ENCODE data around the gene MEX3A. TPM values are rescaled to one million over a fixed set of nuclear protein-coding genes. Genes with fewer than 3 reads are reported as not detected.
"Not testable (repeated sequence)": the region's sequence is repeated elsewhere in the genome, so short reads cannot be mapped to it uniquely, and the experiment has no call there.

The MEX3A gene
- total RNA-seq, 1 donor from 2014 or later, result 0.52 TPM

- intact Hi-C loops (cut with DNase I), result no loop called here
- DNase-seq (peak; percentile 84), ATAC-seq (peak; percentile 1)
- Histone ChIP-seq H3K4me1 (peaks cover 99% of the 10 kb centered on the region), H3K36me3 (no peaks in the 10 kb centered on the region), H3K4me3 (peak overlapping the region; percentile 39), H3K9me3 (no peaks in the 10 kb centered on the region), H3K27me3 (no peaks in the 10 kb centered on the region), H3K27ac (peak overlapping the region; percentile 95)
- TF ChIP-seq, protein P1, sequence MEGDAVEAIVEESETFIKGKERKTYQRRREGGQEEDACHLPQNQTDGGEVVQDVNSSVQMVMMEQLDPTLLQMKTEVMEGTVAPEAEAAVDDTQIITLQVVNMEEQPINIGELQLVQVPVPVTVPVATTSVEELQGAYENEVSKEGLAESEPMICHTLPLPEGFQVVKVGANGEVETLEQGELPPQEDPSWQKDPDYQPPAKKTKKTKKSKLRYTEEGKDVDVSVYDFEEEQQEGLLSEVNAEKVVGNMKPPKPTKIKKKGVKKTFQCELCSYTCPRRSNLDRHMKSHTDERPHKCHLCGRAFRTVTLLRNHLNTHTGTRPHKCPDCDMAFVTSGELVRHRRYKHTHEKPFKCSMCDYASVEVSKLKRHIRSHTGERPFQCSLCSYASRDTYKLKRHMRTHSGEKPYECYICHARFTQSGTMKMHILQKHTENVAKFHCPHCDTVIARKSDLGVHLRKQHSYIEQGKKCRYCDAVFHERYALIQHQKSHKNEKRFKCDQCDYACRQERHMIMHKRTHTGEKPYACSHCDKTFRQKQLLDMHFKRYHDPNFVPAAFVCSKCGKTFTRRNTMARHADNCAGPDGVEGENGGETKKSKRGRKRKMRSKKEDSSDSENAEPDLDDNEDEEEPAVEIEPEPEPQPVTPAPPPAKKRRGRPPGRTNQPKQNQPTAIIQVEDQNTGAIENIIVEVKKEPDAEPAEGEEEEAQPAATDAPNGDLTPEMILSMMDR (IDR thresholded peaks at IDR 0.05), result no peak
Measured at GRCh38 chr1:156122519-156123355, 40.5 kb upstream of the MEX3A start.

- TF ChIP-seq, protein P1 (IDR thresholded peaks at IDR 0.05), result no peak
- no peaks in the 10 kb centered on the region for H3K36me3 ChIP-seq
- H3K27me3 ChIP-seq, result no peaks in the 10 kb centered on the region
- H3K4me1 ChIP-seq, result peaks cover 99% of the 10 kb centered on the region
- peak overlapping the region; percentile 95 for H3K27ac ChIP-seq
- DNase-seq (no peak), ATAC-seq (no peak)
- intact Hi-C loops (cut with DNase I), result no loop called here
- H3K4me3 ChIP-seq, result peak overlapping the region; percentile 39
- H3K9me3 ChIP-seq, result no peaks in the 10 kb centered on the region
Measured at GRCh38 chr1:156122086-156122485, 39.8 kb upstream of the MEX3A start.

- TF ChIP-seq, protein P1 (IDR thresholded peaks at IDR 0.05), result no peak
- no peaks in the 10 kb centered on the region for H3K27me3 ChIP-seq
- intact Hi-C loops (cut with DNase I), result no loop called here
- peak overlapping the region; percentile 39 for H3K4me3 ChIP-seq
- DNase-seq (no peak), ATAC-seq (no peak)
- peak overlapping the region; percentile 95 for H3K27ac ChIP-seq
- H3K36me3 ChIP-seq, result no peaks in the 10 kb centered on the region
- no peaks in the 10 kb centered on the region for H3K9me3 ChIP-seq
- peaks cover 96% of the 10 kb centered on the region for H3K4me1 ChIP-seq
Measured at GRCh38 chr1:156121457-156121856, 39.2 kb upstream of the MEX3A start.

- H3K27ac ChIP-seq, result peak overlapping the region; percentile 95
- intact Hi-C loops (cut with DNase I); DNase-seq; H3K27me3 ChIP-seq; H3K36me3 ChIP-seq; H3K4me3 ChIP-seq; H3K9me3 ChIP-seq; ATAC-seq: not testable (repeated sequence)
- peaks cover 92% of the 10 kb centered on the region for H3K4me1 ChIP-seq
Measured at GRCh38 chr1:156121005-156121404, 38.7 kb upstream of the MEX3A start.

DNA sequence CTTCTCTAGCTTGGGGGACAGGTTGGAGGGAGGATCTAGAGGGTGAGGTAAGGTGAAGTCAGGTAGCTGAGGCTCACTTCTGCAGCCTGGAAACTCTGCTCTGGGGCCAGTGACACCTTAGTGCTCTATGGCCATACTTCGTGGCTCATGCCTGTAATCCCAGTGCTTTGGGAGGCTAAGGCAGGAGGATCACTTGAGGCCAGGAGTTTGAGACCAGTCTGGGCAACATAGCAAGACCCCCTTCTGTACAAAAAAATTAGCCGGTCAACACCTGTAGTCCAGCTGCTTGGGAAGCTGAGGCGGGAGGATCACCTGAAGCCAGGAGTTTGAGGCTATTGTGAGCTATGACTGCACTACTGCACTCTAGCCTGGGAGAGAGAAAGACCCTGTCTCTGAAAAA lies 38.1 kb upstream of the MEX3A start:
- TF ChIP-seq, protein P1 (IDR thresholded peaks at IDR 0.05), result no peak
- intact Hi-C loops (cut with DNase I), result no loop called here
- Histone ChIP-seq H3K9me3 (no peaks in the 10 kb centered on the region), H3K4me1 (peaks cover 85% of the 10 kb centered on the region), H3K27ac (peak overlapping the region; percentile 95), H3K27me3 (no peaks in the 10 kb centered on the region), H3K4me3 (no peak overlapping the region), H3K36me3 (no peaks in the 10 kb centered on the region)
- DNase-seq, result no peak
- ATAC-seq, result no peak

- Histone ChIP-seq H3K9me3 (no peaks in the 10 kb centered on the region), H3K36me3 (no peaks in the 10 kb centered on the region), H3K4me3 (peak overlapping the region; percentile 16), H3K27me3 (no peaks in the 10 kb centered on the region), H3K27ac (peak overlapping the region; percentile 95), H3K4me1 (peaks cover 78% of the 10 kb centered on the region)
- intact Hi-C loops (cut with DNase I), result no loop called here
- TF ChIP-seq, protein P1 (IDR thresholded peaks at IDR 0.05), result no peak
- no peak for DNase-seq
- peak; percentile 37 for ATAC-seq
Measured at GRCh38 chr1:156119503-156120209, 37.4 kb upstream of the MEX3A start.
